B cell (primary cell): ENCODE data around the gene SOX6.

Experiments
- EZH2 ChIP-seq: IDR thresholded peaks from 2 replicates; pipeline ENCODE4 v1.6.1; 2012; ENCODE audit warnings: borderline replicate concordance, low read depth, mild to moderate bottlenecking, moderate library complexity, low read length; ENCODE audit not compliant: insufficient read depth, poor library complexity, severe bottlenecking
- TF ChIP-seq, protein P1 (sequence below): fragments of 200-600 bp; IDR thresholded peaks from one replicate; pipeline ENCODE4 v1.8.0; 2022; ENCODE audit warnings: antibody characterized with exemption, mild to moderate bottlenecking

- TF ChIP-seq, protein P1, sequence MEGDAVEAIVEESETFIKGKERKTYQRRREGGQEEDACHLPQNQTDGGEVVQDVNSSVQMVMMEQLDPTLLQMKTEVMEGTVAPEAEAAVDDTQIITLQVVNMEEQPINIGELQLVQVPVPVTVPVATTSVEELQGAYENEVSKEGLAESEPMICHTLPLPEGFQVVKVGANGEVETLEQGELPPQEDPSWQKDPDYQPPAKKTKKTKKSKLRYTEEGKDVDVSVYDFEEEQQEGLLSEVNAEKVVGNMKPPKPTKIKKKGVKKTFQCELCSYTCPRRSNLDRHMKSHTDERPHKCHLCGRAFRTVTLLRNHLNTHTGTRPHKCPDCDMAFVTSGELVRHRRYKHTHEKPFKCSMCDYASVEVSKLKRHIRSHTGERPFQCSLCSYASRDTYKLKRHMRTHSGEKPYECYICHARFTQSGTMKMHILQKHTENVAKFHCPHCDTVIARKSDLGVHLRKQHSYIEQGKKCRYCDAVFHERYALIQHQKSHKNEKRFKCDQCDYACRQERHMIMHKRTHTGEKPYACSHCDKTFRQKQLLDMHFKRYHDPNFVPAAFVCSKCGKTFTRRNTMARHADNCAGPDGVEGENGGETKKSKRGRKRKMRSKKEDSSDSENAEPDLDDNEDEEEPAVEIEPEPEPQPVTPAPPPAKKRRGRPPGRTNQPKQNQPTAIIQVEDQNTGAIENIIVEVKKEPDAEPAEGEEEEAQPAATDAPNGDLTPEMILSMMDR = no peak
- TF ChIP-seq EZH2 = no peak
These were observed 132.8 kb downstream of the SOX6 start for GRCh38 chr11:16223558-16223957.
